ENCODE measurements around the gene OXGR1. TPM values are rescaled to one million over a fixed set of nuclear protein-coding genes. Genes with fewer than 3 reads are reported as not detected.
"Not testable (repeated sequence)": the region's sequence is repeated elsewhere in the genome, so short reads cannot be mapped to it uniquely, and the experiment has no call there.

The OXGR1 gene
- total and polyA plus RNA-seq, 2 of the 8 experiments (the other 6 are each of a cell fraction or from before 2014, with no cell fraction given): 0.34 to 1.8 TPM

GRCh38 chr13:97023812-97024211, 29.5 kb upstream of the OXGR1 start:
- H3K27ac ChIP-seq (ENCODE audit: low read depth, low read length); H3K4me3 ChIP-seq (ENCODE audit: extremely low read depth in 1 of 4, insufficient read depth in 2 of 4, low read depth in 3 of 4, low read length in 4 of 4); H3K23ac ChIP-seq (ENCODE audit: insufficient read length); H3K79me1 ChIP-seq (ENCODE audit: low read depth, low read length); H2BK12ac ChIP-seq (ENCODE audit: low read depth, low read length); H2BK20ac ChIP-seq (ENCODE audit: low read length); H3K18ac ChIP-seq (ENCODE audit: extremely low read depth, low read length); H3K4me2 ChIP-seq (ENCODE audit: insufficient read depth in 1 of 2, low read depth in 2 of 2, low read length in 2 of 2); H2BK15ac ChIP-seq (ENCODE audit: low read length); H3K9ac ChIP-seq (replicated peaks in 1 of 4; ENCODE audit: extremely low read depth in 1 of 4, low read depth in 3 of 4, low read length in 3 of 4); POLR2A ChIA-PET (ENCODE audit: partially characterized antibody); H4K8ac ChIP-seq (ENCODE audit: extremely low read depth, insufficient read depth, low read length); H4K5ac ChIP-seq (ENCODE audit: insufficient read length, low read depth, low read length); H4K20me1 ChIP-seq (replicated peaks in 1 of 2; ENCODE audit: control insufficient read depth in 1 of 2, insufficient read depth in 2 of 2, low read length in 2 of 2); H2AFZ ChIP-seq (ENCODE audit: low read length); H3K4me1 ChIP-seq (replicated peaks in 1 of 4; ENCODE audit: control insufficient read depth in 3 of 4, insufficient read depth in 4 of 4, low read length in 3 of 4); H3K56ac ChIP-seq (replicated peaks; ENCODE audit: insufficient read length, low read depth, low read length); H2BK5ac ChIP-seq (ENCODE audit: low read depth, low read length); H3K4ac ChIP-seq (replicated peaks; ENCODE audit: insufficient read length, low read depth, low read length); DNase-seq (ENCODE audit: low read depth in 1 of 2, low spot score in 2 of 2); H4K91ac ChIP-seq (replicated peaks; ENCODE audit: insufficient read length, low read length); FAIRE-seq; H3K14ac ChIP-seq (ENCODE audit: insufficient read length); H3K23me2 ChIP-seq (ENCODE audit: low read depth, low read length); H3K79me2 ChIP-seq (ENCODE audit: control insufficient read depth in 1 of 2, insufficient read depth in 2 of 2, low read length in 2 of 2); H2AK5ac ChIP-seq (ENCODE audit: low read depth, low read length); H3K27me3 ChIP-seq (replicated peaks in 1 of 4; ENCODE audit: control insufficient read depth in 3 of 4, extremely low read depth in 1 of 4, insufficient read depth in 3 of 4, low read length in 3 of 4); H3K9me3 ChIP-seq (ENCODE audit: insufficient read depth in 2 of 2, low read depth in 1 of 2, low read length in 1 of 2); H3K36me3 ChIP-seq (ENCODE audit: control insufficient read depth in 2 of 4, insufficient read depth in 4 of 4, low read length in 3 of 4); H2BK120ac ChIP-seq (replicated peaks; ENCODE audit: low read depth, low read length): not testable (repeated sequence)
- WGBS, 2 experiments (ENCODE audit: extremely low coverage in 1 of 2, insufficient coverage in 1 of 2, insufficient read length in 1 of 2, insufficient replicate concordance in 2 of 2, low coverage in 1 of 2, low lambda C conversion rate in 2 of 2, missing lambda C conversion rate in 1 of 2): 70% methylated on average over 1 of the region's 1 CpG; no CpG with 5 or more reads in 1 of the 2 experiments
- CTCF ChIA-PET (ENCODE audit: partially characterized antibody): interaction anchor here (1.2 kb wide), 1 partner anchor 10 kb away, joined by 3 read pairs; no protein-coding TSS in a partner anchor
